Measurements from ENCODE around the gene ICE2.

The ICE2 gene

GRCh38 chr15:60478566-60479360 is at the start of gene ICE2:
ICE2 (minus strand) TSS chr15:60479142; CDS start chr15:60477977, 1,165 bp downstream.
- intact Hi-C loops (cut with DNase I), result no loop called here
- DNase-seq, result peak; percentile 92 to 98 (median 96)

DNA sequence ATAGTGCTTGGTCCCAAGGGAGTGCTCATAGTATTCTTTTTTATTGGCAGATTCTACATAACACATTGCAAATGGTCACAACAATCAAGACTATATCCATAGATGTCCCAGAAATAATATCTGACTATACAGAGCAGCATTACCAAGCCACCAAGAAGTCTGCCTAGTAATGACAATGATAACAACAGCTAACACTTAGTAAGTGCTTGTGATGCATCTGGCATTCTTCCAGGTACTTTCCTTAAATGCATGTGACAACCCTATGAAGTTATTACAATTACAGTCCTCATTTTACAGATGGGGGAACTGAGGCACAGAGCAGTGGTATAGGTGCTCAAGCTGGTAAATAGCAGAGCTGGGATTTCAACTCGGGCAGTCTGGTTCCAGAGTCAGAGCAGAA is 49.6 kb upstream of the ICE2 start:
- DNase-seq, result no peak
- intact Hi-C loops (cut with DNase I), result no loop called here

- no peak for DNase-seq
- intact Hi-C loops (cut with DNase I), result no loop called here
Observed at GRCh38 chr15:60527456-60527855, 48.5 kb upstream of the ICE2 start.

GRCh38 chr15:60526127-60526616 is 47.2 kb upstream of the ICE2 start:
- no peak for DNase-seq
- intact Hi-C loops (cut with DNase I), result no loop called here

- intact Hi-C loops (cut with DNase I), result no loop called here
- no peak for DNase-seq
Observed at GRCh38 chr15:60525341-60526039, 46.5 kb upstream of the ICE2 start.

DNA sequence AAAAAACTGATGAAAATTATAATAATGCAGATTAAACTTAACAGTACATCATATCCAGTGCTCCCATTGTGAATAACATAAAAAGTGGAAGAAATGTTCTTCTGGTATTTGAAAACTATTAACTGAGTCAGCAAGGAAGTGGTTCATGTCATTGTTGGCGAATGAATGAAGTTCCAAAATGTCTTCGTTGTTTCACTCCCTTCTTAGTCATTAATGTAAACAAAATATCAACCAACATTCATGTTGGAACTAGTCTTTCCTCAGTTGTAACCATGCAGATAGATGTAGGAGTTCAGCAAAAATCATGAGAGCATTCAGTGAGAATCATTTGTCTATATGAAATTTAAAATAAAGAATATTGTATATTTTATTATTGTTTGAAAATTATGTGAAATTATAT is 44.1 kb upstream of the ICE2 start:
- intact Hi-C loops (cut with DNase I), result no loop called here
- no peak for DNase-seq

DNA sequence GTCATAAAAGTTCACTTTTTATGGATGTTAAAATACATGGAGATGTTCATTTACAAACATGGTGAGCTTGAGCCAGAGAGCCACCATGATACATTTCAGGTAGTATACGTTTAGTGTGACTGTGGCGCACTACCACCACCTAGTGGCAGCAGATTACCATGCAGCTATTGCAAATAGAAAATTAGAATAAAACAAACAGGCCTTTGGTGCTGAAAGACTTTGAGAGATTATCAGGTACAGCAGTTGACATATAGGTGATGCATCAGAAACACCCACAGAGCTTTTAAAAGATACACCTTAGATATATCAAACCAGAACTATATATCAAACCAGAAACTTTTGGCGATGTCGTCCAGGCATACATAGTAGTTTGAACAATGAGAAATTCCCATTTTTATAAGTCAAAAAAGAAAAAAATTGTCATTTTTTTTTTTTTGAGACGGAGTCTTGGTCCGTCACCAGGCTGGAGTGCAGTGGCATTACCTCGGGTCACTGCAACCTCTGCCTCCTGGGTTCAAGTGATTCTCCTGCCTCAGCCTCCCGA is 42.0 kb upstream of the ICE2 start:
- DNase-seq, result peak; percentile 20 to 87 (median 69)

GRCh38 chr15:60520013-60520824 is 41.3 kb upstream of the ICE2 start:
- no peak for DNase-seq
- intact Hi-C loops (cut with DNase I), result no loop called here

More for the DNA sequence above, 42.0 kb upstream of the ICE2 start:
- intact Hi-C loops (cut with DNase I), result no loop called here

GRCh38 chr15:60519218-60519617 is 40.3 kb upstream of the ICE2 start:
- intact Hi-C loops (cut with DNase I), result no loop called here
- no peak for DNase-seq

GRCh38 chr15:60518511-60518910 is 39.6 kb upstream of the ICE2 start:
- intact Hi-C loops (cut with DNase I), result no loop called here
- no peak for DNase-seq

DNA sequence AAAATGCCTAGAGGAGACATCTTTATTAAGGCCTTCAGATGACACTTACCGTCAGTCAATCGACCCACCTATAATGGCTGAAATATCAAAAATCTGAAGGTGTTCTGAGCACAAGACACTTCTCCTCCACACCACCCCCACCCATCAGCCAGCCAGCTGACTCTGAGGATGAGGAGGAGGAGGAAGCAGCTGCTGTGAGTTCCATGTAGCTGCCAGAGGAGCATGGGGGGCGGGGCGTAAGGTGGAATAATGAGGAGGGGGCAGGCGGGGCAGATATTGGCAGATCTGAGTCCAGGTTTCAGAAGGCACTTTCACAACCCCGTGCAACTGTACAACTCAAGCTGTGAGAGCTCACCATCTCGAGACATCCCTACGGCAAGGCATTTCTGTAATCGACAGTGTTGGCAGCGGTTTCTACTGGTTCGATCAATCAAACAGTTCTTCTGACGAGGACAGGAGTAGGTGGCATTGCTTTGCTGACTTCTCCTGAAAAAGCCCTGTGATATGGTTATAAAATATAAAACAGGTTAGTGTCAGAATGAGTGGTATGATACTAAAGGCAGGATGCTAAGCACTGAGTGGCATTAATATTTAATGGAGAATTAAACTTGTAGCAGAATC is 35.4 kb upstream of the ICE2 start:
- intact Hi-C loops (cut with DNase I), result no loop called here
- DNase-seq, result peak; percentile 21 to 86 (median 64)

- intact Hi-C loops (cut with DNase I), result no loop called here
- DNase-seq, result no peak
Observed at GRCh38 chr15:60513676-60514075, 34.7 kb upstream of the ICE2 start.

- no peak for DNase-seq
- intact Hi-C loops (cut with DNase I), result no loop called here
Observed at GRCh38 chr15:60512937-60513336, 34.0 kb upstream of the ICE2 start.

DNA sequence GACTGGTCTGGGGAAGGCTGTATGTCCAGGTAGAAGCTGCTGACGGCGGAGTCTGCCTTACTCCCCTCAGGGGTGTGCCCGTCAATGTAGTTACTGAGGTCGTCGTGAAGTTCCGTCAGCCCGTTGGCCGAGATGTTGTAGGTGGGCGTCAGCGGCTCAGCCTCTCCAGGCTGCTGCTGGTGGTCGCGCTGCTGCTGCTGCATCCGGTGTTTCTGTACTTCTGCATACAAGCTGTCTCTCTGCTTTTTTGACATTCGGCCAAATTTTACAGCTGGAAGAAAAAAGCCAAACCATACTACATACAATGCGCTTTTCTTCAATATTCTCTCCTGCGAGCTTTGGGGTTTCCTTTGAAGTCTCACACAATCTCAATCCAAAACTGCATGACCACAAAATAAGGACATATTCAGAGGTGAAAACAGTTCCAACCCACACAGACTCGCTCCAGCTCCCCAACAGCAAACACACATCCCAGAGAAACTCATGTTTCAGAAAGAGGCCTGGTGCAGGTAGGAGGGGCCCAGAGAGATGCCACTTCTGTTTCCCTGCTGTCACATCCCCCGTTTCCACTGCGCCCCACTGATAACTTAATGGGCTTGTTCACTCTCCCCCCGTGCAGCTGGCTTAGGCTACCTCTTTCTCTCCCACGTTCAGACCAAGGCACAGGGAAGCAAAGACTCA is 32.5 kb upstream of the ICE2 start:
- no peak for DNase-seq
- intact Hi-C loops (cut with DNase I), result no loop called here

DNA sequence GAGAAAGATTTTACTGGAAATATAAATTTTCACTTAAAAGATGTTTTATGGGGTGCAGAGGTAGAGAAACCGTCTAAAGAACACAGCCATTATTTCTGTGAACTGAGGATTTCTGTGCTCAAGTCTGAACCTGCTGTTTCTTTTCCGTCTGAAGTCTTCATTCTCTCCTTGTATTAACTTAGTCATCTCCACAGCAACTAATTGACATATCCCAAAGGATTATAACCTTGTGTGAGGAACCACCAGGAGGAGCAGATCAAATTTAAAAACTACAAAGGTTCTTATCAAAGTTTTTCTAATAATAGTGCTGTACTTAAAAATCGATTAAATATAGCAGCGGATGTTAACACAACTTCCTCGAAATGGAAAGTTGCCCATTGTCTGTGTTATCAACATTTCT is 31.1 kb upstream of the ICE2 start:
- intact Hi-C loops (cut with DNase I), result no loop called here
- DNase-seq, result no peak

GRCh38 chr15:60509470-60509869 is 30.5 kb upstream of the ICE2 start:
- intact Hi-C loops (cut with DNase I), result loop anchor here (5.0 kb wide), 1 partner anchor 1338 kb away; no protein-coding TSS in a partner anchor
- no peak for DNase-seq

GRCh38 chr15:60508442-60508841 is 29.5 kb upstream of the ICE2 start:
- intact Hi-C loops (cut with DNase I), result loop anchor here (5.0 kb wide), 1 partner anchor 1339 kb away; no protein-coding TSS in a partner anchor

More at GRCh38 chr15:60508442-60508841, 29.5 kb upstream of the ICE2 start:
- DNase-seq, result no peak

Data from head of caudate nucleus (tissue), 42 donors.